ENCODE measurements around the gene ADCY5. TPM values are rescaled to one million over a fixed set of nuclear protein-coding genes. Genes with fewer than 3 reads are reported as not detected.
A peak's percentile ranks its signal among the peaks of the same experiment; 100 is the strongest.

ADCY5 gene
- total RNA-seq, 1 experiment from 2014 or later, result 0.49 TPM

DNA sequence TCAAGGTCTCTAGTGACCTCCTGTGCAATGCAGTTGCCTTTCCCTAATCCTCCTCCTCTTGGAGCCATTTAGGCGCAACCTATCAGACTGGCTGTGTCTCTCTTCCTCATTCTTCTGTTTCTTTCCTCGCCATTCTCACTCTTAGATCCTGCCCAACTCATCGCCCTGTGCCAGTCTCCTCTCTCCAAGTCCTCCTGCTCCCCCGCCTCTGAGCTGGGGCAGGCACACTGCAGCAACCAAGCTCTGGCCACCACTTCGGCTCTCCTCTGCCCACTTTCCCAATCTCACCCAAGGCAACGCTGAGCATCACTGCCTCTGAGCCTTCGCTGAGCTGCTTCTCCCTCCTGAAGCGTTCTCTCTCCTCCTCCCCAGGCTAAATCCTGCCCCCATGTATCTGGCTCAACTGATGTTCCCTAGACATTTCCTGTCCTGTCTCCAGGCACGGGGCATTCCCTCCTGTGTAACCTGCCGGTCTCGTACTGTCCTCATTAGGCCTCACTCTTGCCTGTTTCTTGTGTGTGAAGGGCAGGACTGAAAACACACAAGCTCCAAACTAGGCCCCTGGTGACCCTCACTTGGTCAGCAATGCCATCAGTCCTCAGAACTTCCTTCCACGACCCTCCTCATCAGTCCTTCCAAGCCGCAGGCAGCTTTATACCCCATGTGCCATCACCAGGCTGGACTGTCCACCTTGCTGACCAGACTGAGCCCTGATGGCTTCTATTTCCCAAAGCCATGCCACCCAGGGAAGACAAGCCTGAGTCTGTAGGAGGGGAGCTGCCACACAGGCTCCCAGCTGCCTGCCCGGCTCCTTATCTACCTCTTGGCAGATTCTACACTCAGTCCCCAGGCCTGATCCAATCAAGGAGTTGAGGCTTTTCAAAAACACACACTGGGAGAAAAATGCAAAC lies 161.6 kb downstream of the ADCY5 start (continued):
- no peak for TF ChIP-seq RAD21 (IDR thresholded peaks at IDR 0.05; ENCODE audit: low read depth)
- TF ChIP-seq EGR1 (IDR thresholded peaks at IDR 0.05; ENCODE audit: low read depth), result no peak

DNA sequence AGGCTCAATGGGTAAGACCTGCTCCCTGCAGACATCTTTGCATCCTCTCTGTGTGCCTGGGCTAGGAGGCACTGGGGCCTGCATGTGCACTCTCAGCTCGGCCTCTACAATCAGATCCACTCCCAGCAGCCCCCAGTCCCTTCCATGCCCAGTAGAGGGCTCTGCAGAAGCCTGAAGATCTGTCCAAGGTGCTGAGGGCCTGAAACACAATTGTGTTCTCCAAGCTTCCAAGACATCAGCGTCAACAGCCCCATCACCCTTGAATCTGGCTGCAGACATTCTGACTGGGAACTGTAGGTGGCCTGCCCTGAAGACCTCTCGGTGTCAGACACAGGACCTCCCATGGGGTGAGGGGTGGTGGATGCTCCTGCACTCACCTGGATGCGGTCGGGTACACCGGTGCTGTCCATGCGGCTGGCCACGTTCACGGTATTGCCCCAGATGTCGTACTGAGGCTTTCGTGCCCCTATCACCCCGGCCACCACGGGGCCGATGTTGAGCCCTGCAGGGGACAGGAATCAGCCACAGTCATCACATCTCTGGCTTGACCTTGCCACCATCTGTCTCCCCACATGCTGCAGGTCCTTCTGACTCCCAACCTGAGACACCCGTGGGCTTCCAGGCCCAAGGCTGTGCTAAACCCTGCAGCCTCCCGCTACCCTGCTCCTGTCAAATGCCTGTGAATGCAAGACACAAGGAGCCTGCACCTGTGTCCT lies 162.4 kb downstream of the ADCY5 start:
- no peak overlapping the region for H3K9ac ChIP-seq (ENCODE audit: low read length)
- no peak overlapping the region for H3K4me2 ChIP-seq (ENCODE audit: low read length)
- intact Hi-C loops (cut with micrococcal nuclease), result no loop called here
- BruUV-seq (replicated peaks), result no TSS peak
- no peaks in the 10 kb centered on the region for H3K79me2 ChIP-seq (ENCODE audit: insufficient read depth, low read length)
- no peak overlapping the region for H3K4me3 ChIP-seq (replicated peaks in 1 of 2; ENCODE audit: low read depth in 1 of 2, low read length in 2 of 2)
- H3K36me3 ChIP-seq (ENCODE audit: control insufficient read depth in 1 of 2, insufficient read depth in 2 of 2, low read length in 2 of 2), result no peaks in the 10 kb centered on the region
- CTCF ChIA-PET, result interaction anchor here (1.0 to 1.2 kb wide), 2 partner anchors 11 to 203 kb away, joined by 3 to 4 read pairs; no protein-coding TSS in a partner anchor
- H3K4me1 ChIP-seq (ENCODE audit: control insufficient read depth in 1 of 2, insufficient read depth in 2 of 2, low read length in 2 of 2), result no peaks in the 10 kb centered on the region
- RAD21 ChIA-PET (ENCODE audit: low non-redundant PET in 1 of 2, low total read pairs in 2 of 2, uncharacterized antibody in 2 of 2, unreplicated experiment in 2 of 2), result no interaction called here
- no peaks in the 10 kb centered on the region for H3K9me2 ChIP-seq (ENCODE audit: insufficient read depth)
- POLR2A ChIA-PET, result no interaction called here
- no peaks in the 10 kb centered on the region for H3K9me3 ChIP-seq (ENCODE audit: control insufficient read depth in 1 of 2, insufficient read depth in 1 of 2, low read depth in 1 of 2, low read length in 2 of 2)
- H3K27ac ChIP-seq (ENCODE audit: low read depth, low read length), result no peak overlapping the region
- H2AFZ ChIP-seq (ENCODE audit: low read depth, low read length, poor library complexity, severe bottlenecking), result no peak overlapping the region
- TF ChIP-seq, protein P1, sequence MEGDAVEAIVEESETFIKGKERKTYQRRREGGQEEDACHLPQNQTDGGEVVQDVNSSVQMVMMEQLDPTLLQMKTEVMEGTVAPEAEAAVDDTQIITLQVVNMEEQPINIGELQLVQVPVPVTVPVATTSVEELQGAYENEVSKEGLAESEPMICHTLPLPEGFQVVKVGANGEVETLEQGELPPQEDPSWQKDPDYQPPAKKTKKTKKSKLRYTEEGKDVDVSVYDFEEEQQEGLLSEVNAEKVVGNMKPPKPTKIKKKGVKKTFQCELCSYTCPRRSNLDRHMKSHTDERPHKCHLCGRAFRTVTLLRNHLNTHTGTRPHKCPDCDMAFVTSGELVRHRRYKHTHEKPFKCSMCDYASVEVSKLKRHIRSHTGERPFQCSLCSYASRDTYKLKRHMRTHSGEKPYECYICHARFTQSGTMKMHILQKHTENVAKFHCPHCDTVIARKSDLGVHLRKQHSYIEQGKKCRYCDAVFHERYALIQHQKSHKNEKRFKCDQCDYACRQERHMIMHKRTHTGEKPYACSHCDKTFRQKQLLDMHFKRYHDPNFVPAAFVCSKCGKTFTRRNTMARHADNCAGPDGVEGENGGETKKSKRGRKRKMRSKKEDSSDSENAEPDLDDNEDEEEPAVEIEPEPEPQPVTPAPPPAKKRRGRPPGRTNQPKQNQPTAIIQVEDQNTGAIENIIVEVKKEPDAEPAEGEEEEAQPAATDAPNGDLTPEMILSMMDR (IDR thresholded peaks at IDR 0.05 in 2 of 3, conservative IDR thresholded peaks at IDR 0.05 in 1 of 3; ENCODE audit: borderline replicate concordance in 1 of 3, insufficient read depth in 1 of 3, low read depth in 2 of 3, low read length in 2 of 3), result peak; percentile 60 to 97 (median 88); a peak in 5 of 6 replicates
- TF ChIP-seq RAD21 (IDR thresholded peaks at IDR 0.05; ENCODE audit: low read depth) (peak; percentile 44), YY1 (IDR thresholded peaks at IDR 0.05; ENCODE audit: extremely low read depth, insufficient replicate concordance, low read depth, low read length) (peak; percentile 22), SP1 (IDR thresholded peaks at IDR 0.05; ENCODE audit: low read depth) (no peak), ELF1 (IDR thresholded peaks at IDR 0.05; ENCODE audit: borderline replicate concordance, low read depth) (no peak), CBX3 (IDR thresholded peaks at IDR 0.05; ENCODE audit: low read depth) (peak; percentile 73; the same call in 1 of the 2 replicates)
- TF ChIP-seq, protein P2, sequence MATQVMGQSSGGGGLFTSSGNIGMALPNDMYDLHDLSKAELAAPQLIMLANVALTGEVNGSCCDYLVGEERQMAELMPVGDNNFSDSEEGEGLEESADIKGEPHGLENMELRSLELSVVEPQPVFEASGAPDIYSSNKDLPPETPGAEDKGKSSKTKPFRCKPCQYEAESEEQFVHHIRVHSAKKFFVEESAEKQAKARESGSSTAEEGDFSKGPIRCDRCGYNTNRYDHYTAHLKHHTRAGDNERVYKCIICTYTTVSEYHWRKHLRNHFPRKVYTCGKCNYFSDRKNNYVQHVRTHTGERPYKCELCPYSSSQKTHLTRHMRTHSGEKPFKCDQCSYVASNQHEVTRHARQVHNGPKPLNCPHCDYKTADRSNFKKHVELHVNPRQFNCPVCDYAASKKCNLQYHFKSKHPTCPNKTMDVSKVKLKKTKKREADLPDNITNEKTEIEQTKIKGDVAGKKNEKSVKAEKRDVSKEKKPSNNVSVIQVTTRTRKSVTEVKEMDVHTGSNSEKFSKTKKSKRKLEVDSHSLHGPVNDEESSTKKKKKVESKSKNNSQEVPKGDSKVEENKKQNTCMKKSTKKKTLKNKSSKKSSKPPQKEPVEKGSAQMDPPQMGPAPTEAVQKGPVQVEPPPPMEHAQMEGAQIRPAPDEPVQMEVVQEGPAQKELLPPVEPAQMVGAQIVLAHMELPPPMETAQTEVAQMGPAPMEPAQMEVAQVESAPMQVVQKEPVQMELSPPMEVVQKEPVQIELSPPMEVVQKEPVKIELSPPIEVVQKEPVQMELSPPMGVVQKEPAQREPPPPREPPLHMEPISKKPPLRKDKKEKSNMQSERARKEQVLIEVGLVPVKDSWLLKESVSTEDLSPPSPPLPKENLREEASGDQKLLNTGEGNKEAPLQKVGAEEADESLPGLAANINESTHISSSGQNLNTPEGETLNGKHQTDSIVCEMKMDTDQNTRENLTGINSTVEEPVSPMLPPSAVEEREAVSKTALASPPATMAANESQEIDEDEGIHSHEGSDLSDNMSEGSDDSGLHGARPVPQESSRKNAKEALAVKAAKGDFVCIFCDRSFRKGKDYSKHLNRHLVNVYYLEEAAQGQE (IDR thresholded peaks at IDR 0.05; ENCODE audit: low read depth), result peak; percentile 99
- peaks cover 3% of the 10 kb centered on the region; the same call in 1 of the 2 replicates for H3K27me3 ChIP-seq (ENCODE audit: insufficient read depth, low read length)
- DNase-seq (ENCODE audit: low read depth, low spot score) (peak; percentile 31), ATAC-seq (peak; percentile 98)
- no peaks in the 10 kb centered on the region for H4K20me1 ChIP-seq (ENCODE audit: insufficient read depth)
